NCI-H345 treated with DMSO at 0.1 percent for 48 hours (cell line): ENCODE measurements around the gene ACOT7.

Source experiments
- DNase-seq: peaks from one replicate; lab custom pipeline; 2025; ENCODE audit not compliant: unreplicated experiment; lab: John Stamatoyannopoulos, UW

ACOT7 gene

DNA sequence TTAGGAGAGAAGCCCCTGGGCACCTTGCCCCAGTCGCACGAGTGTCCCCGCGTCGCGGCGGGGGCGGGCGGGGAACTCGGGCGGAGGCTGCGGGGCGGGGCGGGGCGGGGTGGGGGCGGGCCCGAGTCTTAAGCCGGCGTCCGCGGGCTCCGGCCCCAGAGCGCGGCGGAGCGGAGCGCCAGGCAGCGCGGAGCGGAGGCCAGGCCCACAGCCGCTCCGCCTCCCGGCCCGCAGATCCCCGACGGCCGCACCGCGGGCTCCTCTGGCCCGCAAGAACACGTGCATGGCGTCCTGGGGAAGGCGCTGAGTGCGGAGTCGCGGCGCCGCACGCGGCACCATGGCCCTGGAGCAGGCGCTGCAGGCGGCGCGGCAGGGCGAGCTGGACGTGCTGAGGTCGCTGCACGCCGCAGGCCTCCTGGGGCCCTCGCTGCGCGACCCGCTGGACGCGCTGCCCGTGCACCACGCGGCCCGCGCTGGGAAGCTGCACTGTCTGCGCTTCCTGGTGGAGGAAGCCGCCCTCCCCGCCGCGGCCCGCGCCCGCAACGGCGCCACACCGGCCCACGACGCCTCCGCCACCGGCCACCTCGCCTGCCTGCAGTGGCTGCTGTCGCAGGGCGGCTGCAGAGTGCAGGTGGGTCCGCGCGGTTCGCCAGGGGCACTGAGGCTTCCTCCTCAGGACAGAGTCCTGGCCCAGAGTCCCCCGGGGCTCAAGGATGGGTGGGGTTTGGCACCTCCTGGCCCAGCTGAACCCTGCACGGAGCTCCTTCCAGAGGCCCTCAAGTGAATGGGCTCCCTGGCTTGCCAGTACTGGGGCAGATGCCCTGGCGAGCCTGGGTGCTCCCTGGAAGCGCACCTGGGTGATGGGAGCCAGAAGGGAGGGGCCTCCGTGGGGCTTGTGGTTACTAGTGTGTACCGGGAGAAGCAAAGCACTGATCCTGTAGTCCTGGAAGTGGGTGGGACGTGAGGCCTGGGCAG is 31.3 kb upstream of the ACOT7 start, which contains the start of gene ESPN:
TSS of gene ESPN (plus strand) at position 158 of the 975 bp plus-strand sequence. CDS start at position 338, 180 bp downstream.
- no peak for DNase-seq

DNA sequence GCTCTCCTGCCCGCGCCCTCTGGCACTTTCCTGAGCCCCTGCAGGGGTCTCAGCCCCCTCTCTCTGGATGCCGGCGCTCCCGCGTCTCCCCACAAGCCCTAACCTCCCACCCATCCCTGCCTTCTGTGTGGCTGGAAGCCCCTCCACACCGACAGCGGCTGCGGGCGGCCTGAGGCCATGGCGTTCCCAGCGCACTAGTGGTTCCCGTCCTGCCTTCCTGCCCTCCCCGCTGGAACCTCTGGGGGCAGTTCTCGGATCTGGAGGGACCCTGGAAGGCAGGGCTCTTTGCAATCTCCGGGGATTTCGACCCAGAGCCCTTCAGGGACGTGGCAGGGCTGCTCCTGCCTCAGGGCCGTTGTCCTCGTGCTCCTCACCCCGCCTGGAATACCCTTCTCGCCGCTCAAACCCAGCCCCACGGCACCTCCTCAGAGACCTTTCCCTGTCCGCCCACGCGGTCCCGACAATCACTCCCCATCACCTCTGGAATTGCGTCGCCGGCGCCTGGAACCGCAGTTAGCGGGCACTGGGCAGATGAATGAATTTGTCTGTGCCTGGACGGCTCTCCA is 30.5 kb upstream of the ACOT7 start:
- no peak for DNase-seq

DNA sequence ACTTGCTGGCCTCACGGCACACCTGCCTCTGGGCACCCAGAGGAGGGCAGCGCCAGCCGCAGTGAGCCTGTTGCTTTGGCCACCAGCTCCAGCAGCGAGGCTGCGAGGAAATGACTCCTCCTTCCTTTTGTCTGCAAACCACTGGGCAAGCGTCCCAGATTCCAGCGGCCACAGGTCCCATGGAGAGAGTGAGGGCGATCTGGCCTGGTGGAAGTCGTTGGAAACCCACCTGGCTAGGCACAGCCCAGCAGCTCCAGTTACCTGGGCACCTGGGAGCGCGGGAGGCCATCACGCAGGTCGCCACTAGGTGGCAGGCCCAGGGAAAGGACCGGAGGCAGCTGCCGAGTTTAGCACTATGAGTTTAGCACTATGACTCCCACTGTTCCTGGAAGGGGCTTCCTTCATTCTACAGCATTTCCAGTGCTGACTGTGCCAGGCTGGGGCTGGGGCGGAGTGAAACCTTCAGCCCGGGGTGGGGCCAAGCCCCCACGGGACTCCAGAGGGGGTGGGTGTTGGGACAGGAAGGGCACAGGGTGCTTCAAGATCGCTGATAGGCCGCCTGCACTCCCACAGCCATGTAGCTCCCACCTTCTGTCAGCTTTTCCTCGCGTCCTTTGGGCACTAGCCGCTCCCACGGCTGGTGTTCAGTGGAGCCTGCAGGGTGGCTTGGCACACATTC is 29.9 kb upstream of the ACOT7 start:
- peak; percentile 60 for DNase-seq

DNA sequence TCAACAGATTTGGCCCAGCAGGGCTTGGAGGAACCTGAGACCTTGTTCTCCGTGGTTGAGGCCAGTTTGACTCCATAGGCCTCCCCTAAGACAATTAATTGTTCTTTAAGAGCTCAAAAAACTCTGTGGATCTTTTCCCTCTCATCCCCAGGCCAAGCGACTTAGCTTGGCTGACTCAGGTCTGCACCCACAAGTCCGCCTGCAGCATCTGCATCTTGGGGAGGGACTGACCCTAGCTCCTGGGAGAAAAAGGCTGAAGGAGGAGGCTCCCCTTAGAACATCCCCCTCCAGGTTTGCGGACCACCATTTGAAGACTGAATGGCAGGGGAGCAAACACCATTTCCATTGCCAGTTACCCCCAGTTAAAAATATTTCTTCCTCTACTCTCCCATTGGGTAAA is 27.7 kb upstream of the ACOT7 start:
- no peak for DNase-seq

DNA sequence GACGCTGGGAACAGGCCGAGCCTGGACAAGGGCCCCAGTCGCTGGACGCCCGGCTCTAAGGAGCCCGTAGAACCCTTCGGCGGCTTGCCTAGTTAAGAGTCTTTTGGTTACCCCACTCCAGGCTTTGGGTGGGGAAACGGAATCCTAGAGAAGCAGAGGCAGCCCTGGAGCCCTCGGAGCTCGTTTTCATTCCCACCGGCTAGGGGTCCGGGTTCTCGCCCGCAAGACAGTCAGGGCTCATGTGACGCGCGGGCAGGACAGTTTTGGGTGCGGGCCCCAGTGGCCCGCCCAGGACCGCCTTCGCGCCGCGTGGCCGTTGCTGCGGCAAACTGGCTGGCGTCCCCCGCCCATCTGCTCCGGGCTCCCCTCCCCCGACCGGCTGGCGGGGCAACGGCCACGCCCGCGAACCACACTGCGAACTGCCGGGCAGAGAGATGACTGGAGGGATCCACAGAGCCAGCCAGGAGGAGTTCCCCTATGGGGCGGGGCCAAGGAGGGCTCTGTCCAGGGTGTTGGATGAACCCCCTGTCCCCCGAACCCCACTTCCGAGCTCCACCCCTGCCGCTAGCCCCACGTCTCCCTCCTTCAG is 27.0 kb upstream of the ACOT7 start:
- no peak for DNase-seq

DNA sequence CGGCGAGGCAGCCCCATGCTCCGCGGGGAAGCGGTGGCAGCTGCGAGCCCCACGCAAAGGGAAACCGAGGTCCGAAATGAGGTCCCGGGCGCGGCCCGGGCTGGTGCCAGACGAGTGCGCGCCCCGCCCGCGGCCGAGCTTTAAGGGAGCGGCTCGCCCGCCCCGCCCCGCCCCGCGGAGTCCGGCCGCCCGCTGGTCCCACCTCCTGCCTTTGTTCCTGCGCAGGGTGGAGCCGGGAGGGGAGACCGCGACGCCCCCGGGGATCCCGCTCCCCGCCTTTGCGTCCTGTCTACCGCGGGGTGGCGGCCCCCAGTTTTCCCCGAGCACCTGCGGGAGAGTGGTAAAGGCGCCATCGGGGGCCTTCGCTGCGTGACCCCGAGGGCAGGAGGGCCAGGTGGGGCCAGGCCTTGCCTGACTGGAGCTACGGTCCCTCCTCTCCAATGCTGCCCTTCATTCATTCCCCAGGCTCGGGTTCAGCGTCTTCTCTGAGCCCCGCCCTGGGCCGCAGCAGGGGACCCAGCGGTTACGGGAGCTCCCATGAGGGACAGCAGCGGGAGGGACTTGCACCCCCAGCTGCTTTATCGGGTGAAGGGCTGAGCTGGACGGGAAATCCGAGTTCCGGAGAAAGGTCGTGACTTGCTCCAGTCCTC is 26.4 kb upstream of the ACOT7 start, which contains the start of gene HES2:
TSS of gene HES2 (minus strand) at position 116 of the 650 bp plus-strand sequence. CDS start at position 17, 99 bp downstream.
- DNase-seq: no peak

DNA sequence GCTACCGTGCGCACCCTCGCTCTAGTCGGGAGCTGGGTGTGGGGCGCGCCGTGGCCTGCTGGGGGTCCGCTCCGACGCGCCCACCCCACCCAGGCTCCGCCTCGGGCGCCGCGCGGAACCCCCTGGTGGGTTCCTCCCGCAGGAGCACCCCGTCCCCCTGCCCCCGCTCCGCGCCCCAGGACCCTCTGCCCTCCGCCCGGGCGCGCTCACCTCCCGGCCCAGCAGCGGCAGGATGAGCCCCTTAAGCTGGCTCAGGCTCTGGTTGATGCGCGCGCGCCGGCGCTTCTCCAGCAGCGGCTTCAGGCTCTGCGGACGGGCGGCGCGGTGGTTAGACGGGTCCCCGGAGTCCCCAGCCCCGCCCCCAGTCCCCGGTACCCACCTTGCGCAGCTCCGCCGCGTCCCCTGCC is 25.8 kb upstream of the ACOT7 start:
- no peak for DNase-seq

DNA sequence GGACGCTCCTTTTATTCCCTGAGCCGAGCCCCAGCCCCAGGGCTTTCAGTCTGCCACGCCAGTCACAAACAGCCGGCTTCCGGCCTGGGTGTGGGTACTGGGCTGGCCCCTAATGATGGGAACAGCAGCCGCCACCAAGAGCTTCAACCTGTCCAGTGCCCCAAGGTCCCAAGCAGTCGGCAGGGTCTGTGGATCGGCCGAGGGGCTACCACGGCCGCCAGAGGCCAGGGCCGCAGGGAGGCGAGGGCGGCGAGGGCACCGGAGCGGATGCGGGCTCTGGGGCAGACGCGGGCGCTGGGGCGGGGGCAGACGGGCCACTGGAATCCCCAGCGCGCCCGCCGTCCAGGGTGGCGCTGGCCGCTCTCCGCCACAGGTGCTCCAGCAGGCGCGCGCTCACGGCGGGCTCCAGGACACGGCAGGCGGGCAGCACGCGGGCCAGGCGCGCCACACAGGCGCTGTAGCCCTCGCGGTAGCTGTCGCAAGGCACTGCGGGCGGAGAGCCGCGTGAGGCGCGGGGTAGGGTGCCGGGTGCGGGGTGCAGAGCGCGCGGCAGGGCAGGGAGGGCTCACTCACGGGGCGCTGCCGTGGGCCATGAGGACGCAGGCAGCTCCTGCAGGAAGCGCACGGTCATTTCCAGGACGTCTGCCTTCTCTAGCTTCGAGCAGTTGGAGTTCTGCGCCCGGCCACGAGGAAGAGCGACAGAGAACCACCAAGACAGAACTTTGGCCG is 25.3 kb upstream of the ACOT7 start:
- DNase-seq: no peak

DNA sequence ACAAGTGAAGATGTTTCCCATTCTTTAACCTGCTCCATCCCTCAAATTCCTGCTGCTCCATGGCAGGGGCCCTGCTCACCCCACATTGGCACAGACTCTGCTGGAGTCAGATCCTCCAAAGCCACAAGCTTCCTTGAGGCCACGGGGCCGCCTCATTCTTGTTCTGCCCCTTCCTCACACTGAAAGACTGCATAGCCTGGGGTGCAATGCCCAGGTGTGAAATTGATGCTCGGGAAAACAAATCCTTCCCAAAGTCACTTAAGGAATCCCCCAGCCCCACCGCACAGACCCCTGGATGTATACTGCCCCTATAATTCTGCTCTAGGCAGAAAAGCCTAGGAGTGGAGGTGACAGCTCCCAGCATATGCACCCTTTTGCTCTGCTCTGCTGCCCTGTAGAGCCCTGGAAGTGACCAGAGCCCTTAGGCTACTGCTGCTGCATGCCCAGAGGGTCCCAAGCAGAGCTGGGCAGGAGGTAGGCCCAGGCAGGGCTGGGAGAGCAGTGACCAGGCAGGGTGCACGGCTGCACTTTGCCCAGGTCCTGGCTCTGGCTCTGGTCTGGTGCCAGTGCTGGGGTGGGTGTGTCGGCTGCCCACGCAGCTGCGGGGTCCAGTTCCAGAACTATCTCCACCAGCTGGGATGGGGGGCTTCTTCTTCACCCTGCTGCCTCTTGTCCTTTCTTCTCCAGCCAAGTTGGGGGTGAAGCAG is 24.5 kb upstream of the ACOT7 start:
- DNase-seq: no peak

DNA sequence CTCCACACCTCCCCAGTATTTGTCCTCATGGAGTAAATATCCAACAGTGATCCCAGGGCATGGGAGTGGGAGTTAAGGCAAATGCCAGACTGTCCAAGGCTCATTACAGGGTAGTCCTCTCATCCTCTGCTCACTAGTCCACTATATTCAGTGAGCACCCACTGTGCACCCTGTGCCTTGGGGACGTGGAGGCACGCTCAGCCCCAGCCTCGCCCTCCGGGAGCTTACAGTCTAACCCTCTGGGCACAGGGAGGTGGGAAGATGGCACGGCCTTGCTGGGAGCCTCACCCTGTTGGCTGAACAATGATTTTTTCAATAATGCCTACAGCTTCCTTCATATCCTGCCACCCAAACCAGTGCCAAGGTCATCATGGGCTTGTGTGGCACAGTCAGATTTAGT is 23.3 kb upstream of the ACOT7 start:
- DNase-seq: no peak

DNA sequence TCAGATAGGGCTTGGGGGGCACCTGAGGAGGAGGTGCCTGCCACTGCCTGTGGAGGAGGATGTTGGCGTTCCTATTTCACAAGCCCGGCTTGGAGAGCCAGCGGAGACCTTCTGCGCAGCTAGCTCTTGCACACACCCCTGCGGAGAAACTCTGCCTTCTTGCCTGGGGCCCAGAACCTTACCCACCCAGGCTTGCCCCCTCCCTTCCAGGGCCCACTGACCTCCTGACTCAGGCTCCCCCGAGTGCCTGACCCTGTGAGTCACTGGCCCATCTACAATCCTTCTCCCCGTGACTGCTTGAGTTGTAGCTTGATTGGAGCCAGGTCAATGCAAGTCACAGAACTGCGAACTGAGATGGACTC is 22.7 kb upstream of the ACOT7 start:
- no peak for DNase-seq

DNA sequence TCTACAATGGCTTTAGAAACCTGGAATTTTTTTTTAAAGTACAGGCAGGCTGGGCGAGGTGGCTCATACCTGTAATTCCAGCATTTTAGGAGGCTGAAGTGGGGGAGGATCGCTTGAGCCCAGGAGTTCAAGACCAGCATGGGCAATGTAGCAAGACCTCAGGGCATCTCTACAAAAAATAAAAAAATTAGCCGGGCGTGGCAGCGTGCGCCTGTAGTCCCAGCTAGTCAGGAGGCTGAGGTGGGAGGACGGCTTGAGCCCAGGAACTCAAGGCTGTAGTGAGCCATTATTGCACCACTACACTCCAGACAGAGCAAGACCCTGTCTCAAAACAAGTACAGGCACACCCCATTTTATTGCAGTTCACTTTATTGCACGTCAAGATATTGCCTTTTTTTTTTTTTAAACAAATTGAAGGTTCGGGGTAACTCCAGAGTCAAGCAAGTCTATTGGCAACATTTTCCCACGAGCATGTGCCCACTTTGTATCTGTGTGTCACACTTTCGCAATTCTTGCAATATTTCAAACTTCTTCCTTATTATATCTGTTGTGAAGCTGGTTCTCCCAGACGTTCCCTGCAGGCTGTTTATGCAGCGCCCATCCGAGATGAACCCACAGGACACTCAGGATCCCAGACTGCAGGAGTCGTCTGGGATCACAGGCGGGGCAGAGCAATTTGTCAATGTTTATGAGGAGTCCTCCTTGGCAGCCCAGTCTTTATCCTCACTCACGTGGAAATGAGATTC is 21.5 kb upstream of the ACOT7 start:
- DNase-seq: no peak

DNA sequence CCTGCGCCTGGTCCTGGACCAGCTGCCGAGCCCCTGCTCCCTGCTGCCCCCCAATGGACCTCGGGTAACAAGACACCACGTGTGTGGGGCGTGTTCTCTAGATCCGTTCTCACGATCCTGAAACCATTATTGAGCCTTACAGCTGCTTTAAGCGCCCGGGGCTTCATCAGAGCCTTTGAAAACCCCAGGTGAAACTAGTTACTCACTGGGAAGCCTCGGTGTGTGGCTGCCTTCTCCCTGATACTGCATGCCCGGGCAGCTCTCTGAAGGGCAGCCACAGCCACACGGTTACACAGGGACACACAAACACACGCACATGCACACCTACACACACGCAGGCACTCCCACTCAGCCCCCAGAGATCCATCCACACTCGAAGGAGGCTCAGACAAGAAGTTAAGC is 20.9 kb upstream of the ACOT7 start:
- DNase-seq: peak; percentile 51

DNA sequence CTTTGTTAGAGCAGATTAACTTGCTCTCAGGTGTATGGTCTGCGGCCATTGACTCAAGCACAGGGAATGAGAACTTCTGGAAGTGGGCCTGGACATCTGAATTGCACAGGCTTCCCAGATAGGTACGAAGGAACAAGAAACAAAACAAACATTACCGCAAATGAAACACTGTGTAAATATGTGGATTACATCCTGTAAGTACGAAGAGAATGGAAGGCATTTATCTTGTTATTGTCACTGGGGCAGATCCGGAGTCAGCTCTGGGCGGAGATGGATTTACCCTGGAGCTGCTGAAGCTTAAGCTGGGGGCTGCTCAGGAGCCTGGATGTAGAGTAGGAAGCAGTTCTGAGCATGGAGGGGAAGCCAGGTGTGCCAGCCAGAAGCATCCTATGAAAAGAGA is 19.3 kb upstream of the ACOT7 start:
- DNase-seq: peak; percentile 65

DNA sequence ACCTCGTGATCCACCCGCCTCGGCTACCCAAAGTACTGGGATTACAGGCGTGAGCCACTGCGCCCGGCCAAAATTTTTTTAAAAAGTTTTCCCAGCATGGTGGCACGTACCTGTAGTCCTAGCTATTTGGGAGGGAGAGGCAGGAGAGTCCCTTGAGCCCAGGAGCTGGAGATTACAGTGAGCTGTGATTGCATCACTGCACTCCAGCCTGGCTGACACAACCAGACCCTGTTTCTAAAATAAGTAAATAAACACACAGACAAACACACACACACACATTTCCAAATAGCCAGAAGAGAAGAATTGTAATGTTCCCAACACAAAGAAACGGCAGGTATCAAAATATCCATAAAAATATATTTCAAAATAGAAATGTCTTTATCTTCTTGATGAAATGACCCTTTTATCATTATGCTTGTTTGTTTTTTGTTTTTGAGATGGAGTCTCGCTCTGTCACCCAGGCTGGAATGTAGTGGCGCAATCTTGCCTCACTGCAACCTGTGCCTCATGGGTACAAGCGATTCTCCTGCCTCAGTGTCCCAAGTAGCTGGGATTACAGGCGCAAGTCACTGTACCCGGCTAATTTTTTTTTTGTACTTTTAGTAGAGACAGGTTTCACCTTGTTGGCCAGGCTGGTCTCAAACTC is 16.8 kb upstream of the ACOT7 start:
- DNase-seq: no peak

DNA sequence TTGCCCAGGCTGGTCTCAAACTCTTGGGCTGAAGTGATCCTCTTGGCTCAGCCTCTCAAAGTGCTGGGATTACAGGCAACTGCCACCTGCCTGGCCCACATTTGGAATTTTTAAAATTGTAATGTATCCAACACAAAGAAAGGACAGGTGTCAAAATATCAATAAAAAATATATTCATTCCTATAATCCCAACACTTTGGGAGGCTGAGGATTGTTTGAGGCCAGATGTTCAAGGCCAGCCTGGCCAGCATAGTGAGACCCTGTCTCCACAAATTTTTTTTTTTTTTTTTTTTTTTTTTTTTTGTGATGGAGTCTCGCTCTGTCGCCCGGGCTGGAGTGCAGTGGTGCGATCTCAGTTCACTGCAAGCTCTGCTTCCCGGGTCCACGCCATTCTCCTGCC is 16.2 kb upstream of the ACOT7 start:
- DNase-seq: no peak

DNA sequence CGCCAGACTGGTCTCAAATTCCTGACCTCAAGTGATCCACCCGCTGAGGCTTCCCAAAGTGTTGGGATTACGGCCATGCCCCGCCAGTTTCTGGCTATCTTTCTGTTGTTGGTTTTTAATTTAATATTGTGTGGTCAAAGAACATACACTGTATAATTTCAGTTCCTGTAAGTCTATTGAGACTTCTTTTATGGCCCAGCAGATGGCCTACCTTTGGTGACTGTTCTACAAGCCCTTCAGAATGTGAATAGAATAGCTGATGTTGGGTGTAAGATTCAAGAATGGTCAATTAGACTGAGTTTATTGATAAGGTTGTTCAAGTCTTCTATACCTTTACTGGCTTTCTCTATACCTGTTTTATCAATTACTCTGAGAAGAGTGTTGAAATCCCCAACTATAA is 15.5 kb upstream of the ACOT7 start:
- no peak for DNase-seq

DNA sequence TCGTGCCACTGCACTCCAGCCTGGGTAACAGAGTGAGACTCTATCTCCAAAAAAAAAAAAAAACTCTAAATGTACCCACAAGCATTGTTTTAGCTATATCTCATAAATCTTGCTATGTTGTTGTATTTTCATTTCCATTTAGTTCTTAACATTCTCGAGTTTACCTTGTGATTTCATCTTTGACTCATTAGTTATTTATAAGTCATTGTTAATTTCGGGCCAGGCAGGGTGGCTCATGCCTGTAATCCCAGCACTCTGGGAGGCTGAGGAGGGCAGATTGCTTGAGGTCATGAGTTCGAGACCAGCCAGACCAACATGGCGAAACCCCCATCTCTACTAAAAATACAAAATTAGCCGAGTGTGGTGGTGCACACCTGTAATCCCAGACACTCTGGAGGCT is 14.5 kb upstream of the ACOT7 start:
- DNase-seq: no peak
